ENCODE results near the gene LYPLA2. TPM values are rescaled to one million over a fixed set of nuclear protein-coding genes. Genes with fewer than 3 reads are reported as not detected.

Gene LYPLA2
- polyA plus RNA-seq, 1 of the 3 experiments (the other 2 are of a cell fraction): 109 TPM

DNA sequence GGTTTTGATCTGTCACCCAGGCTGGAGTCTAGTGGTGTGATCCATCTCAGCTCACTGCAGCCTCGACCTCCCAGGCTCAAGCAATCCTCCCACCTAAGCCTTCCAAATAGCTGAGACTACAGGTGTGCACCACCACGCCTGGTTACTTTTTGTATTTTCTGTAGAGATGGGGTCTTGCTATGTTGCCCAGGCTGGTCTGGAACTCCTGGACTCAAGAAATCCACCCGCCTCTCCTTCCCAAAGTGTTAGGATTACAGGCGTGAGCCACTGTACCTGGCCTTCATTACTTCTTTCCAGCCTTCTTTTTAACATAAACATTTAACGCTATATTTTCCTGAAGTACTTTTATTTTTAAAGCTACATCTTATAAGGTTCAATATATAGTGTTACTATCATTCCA, 52.7 kb downstream of the LYPLA2 start:
- Histone ChIP-seq H3K9me3 (no peaks in the 10 kb centered on the region), H3K79me2 (ENCODE audit: insufficient read depth) (no peaks in the 10 kb centered on the region), H3K4me1 (ENCODE audit: control insufficient read depth in 1 of 2, insufficient read depth in 2 of 2, low read depth in 1 of 2, low read length in 1 of 2) (no peaks in the 10 kb centered on the region), H3F3A (replicated peaks; ENCODE audit: insufficient read depth) (no peaks in the 10 kb centered on the region), H2AFZ (ENCODE audit: low read depth) (no peak overlapping the region), H3K9ac (no peak overlapping the region), H3K27ac (ENCODE audit: low read depth in 2 of 2, low read length in 1 of 2) (no peak overlapping the region), H4K20me1 (ENCODE audit: insufficient read depth) (no peaks in the 10 kb centered on the region), H3K27me3 (ENCODE audit: insufficient read depth) (no peaks in the 10 kb centered on the region), H3K4me2 (no peak overlapping the region), H3K4me3 (ENCODE audit: low read depth in 2 of 2, low read length in 1 of 2) (no peak overlapping the region), H3K9me2 (no peaks in the 10 kb centered on the region), H3K36me3 (replicated peaks in 1 of 2; ENCODE audit: control insufficient read depth in 1 of 2, insufficient read depth in 2 of 2, low read length in 1 of 2) (peaks cover 7 to 27% of the 10 kb centered on the region in 2 experiments)
- ChIA-PET POLR2A (no interaction called here), CTCF (interaction anchor here (0.9 to 1.5 kb wide), 2 partner anchors 34 to 125 kb away, joined by 4 read pairs; no protein-coding TSS in a partner anchor)
- WGBS (ENCODE audit: low lambda C conversion rate): 88% methylated on average over 5 of the region's 5 CpGs
- no peak for DNase-seq
- TF ChIP-seq, protein P1, sequence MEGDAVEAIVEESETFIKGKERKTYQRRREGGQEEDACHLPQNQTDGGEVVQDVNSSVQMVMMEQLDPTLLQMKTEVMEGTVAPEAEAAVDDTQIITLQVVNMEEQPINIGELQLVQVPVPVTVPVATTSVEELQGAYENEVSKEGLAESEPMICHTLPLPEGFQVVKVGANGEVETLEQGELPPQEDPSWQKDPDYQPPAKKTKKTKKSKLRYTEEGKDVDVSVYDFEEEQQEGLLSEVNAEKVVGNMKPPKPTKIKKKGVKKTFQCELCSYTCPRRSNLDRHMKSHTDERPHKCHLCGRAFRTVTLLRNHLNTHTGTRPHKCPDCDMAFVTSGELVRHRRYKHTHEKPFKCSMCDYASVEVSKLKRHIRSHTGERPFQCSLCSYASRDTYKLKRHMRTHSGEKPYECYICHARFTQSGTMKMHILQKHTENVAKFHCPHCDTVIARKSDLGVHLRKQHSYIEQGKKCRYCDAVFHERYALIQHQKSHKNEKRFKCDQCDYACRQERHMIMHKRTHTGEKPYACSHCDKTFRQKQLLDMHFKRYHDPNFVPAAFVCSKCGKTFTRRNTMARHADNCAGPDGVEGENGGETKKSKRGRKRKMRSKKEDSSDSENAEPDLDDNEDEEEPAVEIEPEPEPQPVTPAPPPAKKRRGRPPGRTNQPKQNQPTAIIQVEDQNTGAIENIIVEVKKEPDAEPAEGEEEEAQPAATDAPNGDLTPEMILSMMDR (IDR thresholded peaks at IDR 0.05): no peak
- no peak for TF ChIP-seq FOXJ3 (CRISPR knock-in tag; IDR thresholded peaks at IDR 0.05)
- TF ChIP-seq POLR2AphosphoS5 (IDR thresholded peaks at IDR 0.05; ENCODE audit: low read depth, low read length): no peak
- no peak for TF ChIP-seq RCOR1 (IDR thresholded peaks at IDR 0.05; ENCODE audit: low read length)
- TF ChIP-seq, protein P2, sequence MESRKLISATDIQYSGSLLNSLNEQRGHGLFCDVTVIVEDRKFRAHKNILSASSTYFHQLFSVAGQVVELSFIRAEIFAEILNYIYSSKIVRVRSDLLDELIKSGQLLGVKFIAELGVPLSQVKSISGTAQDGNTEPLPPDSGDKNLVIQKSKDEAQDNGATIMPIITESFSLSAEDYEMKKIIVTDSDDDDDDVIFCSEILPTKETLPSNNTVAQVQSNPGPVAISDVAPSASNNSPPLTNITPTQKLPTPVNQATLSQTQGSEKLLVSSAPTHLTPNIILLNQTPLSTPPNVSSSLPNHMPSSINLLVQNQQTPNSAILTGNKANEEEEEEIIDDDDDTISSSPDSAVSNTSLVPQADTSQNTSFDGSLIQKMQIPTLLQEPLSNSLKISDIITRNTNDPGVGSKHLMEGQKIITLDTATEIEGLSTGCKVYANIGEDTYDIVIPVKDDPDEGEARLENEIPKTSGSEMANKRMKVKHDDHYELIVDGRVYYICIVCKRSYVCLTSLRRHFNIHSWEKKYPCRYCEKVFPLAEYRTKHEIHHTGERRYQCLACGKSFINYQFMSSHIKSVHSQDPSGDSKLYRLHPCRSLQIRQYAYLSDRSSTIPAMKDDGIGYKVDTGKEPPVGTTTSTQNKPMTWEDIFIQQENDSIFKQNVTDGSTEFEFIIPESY (IDR thresholded peaks at IDR 0.05; ENCODE audit: borderline replicate concordance, low read depth): no peak
- no peak for TF ChIP-seq RFX5 (IDR thresholded peaks at IDR 0.05; ENCODE audit: low read length)
- no peak for TF ChIP-seq TCF12 (IDR thresholded peaks at IDR 0.05)
- TF ChIP-seq, protein P3, sequence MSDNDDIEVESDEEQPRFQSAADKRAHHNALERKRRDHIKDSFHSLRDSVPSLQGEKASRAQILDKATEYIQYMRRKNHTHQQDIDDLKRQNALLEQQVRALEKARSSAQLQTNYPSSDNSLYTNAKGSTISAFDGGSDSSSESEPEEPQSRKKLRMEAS (IDR thresholded peaks at IDR 0.05; ENCODE audit: low read depth): no peak
- TF ChIP-seq MEF2A (IDR thresholded peaks at IDR 0.05; ENCODE audit: borderline replicate concordance, low read depth): no peak
- TF ChIP-seq TAF1 (IDR thresholded peaks at IDR 0.05; ENCODE audit: borderline replicate concordance, low read depth, low read length): no peak
- no peak for TF ChIP-seq FOSL2 (IDR thresholded peaks at IDR 0.05; ENCODE audit: borderline replicate concordance, low read depth)
- TF ChIP-seq, protein P4, sequence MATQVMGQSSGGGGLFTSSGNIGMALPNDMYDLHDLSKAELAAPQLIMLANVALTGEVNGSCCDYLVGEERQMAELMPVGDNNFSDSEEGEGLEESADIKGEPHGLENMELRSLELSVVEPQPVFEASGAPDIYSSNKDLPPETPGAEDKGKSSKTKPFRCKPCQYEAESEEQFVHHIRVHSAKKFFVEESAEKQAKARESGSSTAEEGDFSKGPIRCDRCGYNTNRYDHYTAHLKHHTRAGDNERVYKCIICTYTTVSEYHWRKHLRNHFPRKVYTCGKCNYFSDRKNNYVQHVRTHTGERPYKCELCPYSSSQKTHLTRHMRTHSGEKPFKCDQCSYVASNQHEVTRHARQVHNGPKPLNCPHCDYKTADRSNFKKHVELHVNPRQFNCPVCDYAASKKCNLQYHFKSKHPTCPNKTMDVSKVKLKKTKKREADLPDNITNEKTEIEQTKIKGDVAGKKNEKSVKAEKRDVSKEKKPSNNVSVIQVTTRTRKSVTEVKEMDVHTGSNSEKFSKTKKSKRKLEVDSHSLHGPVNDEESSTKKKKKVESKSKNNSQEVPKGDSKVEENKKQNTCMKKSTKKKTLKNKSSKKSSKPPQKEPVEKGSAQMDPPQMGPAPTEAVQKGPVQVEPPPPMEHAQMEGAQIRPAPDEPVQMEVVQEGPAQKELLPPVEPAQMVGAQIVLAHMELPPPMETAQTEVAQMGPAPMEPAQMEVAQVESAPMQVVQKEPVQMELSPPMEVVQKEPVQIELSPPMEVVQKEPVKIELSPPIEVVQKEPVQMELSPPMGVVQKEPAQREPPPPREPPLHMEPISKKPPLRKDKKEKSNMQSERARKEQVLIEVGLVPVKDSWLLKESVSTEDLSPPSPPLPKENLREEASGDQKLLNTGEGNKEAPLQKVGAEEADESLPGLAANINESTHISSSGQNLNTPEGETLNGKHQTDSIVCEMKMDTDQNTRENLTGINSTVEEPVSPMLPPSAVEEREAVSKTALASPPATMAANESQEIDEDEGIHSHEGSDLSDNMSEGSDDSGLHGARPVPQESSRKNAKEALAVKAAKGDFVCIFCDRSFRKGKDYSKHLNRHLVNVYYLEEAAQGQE (IDR thresholded peaks at IDR 0.05; ENCODE audit: low read depth, low read length): no peak
- TF ChIP-seq, protein P5, sequence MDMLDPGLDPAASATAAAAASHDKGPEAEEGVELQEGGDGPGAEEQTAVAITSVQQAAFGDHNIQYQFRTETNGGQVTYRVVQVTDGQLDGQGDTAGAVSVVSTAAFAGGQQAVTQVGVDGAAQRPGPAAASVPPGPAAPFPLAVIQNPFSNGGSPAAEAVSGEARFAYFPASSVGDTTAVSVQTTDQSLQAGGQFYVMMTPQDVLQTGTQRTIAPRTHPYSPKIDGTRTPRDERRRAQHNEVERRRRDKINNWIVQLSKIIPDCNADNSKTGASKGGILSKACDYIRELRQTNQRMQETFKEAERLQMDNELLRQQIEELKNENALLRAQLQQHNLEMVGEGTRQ (IDR thresholded peaks at IDR 0.05; ENCODE audit: borderline replicate concordance, low read depth, low read length): no peak
- no peak for TF ChIP-seq YY1 (IDR thresholded peaks at IDR 0.05; ENCODE audit: low read depth)
- TF ChIP-seq SMC3 (IDR thresholded peaks at IDR 0.05; ENCODE audit: low read depth, low read length): no peak
- no peak for TF ChIP-seq RAD21 (IDR thresholded peaks at IDR 0.05; ENCODE audit: low read length)
- TF ChIP-seq TEAD4 (IDR thresholded peaks at IDR 0.05; ENCODE audit: borderline replicate concordance, insufficient read depth): no peak
- TF ChIP-seq, protein P6, sequence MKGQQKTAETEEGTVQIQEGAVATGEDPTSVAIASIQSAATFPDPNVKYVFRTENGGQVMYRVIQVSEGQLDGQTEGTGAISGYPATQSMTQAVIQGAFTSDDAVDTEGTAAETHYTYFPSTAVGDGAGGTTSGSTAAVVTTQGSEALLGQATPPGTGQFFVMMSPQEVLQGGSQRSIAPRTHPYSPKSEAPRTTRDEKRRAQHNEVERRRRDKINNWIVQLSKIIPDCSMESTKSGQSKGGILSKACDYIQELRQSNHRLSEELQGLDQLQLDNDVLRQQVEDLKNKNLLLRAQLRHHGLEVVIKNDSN (IDR thresholded peaks at IDR 0.05; ENCODE audit: borderline replicate concordance, low read depth): no peak
- no peak for TF ChIP-seq JUND (IDR thresholded peaks at IDR 0.05)
- TF ChIP-seq ELF1 (IDR thresholded peaks at IDR 0.05): no peak

Data from SK-N-SH (cell line).